ENCODE results near the gene PRR15L. TPM values are rescaled to one million over a fixed set of nuclear protein-coding genes. Genes with fewer than 3 reads are reported as not detected.

Gene PRR15L
- total and polyA plus RNA-seq, 2 of the 4 experiments (the other 2 are of a cell fraction) = not detected

- no peaks in the 10 kb centered on the region for H3K27me3 ChIP-seq (ENCODE audit: control insufficient read depth, insufficient read depth, low read length)
- BruUV-seq (replicated peaks) = no TSS peak
- POLR2A ChIA-PET (ENCODE audit: unreplicated experiment) = no interaction called here
These were observed 16.2 kb downstream of the PRR15L start, which contains the start of gene PNPO for GRCh38 chr17:47941246-47942095. PNPO (plus strand) TSS chr17:47941571; CDS start chr17:47941676, 105 bp downstream.

More at GRCh38 chr17:47941246-47942095, 16.2 kb downstream of the PRR15L start, which contains the start of gene PNPO:
- H4K20me1 ChIP-seq (ENCODE audit: insufficient read depth, low read length) = no peaks in the 10 kb centered on the region
- H3K9ac ChIP-seq (ENCODE audit: low read depth, low read length) = peak within 1 kb of the TSS; percentile 42
- peak within 1 kb of the TSS; percentile 64 for H4K91ac ChIP-seq (ENCODE audit: insufficient read depth, low read depth, low read length)
- peaks cover 8% of the 10 kb centered on the region; the same call in 1 of the 2 replicates for H3K9me1 ChIP-seq (ENCODE audit: insufficient read depth, low read length)
- no peak within 1 kb of the TSS for H2BK5ac ChIP-seq (ENCODE audit: low read depth, low read length, poor library complexity, severe bottlenecking)
- peaks cover 2% of the 10 kb centered on the region; the same call in 1 of the 2 replicates for H3K4me1 ChIP-seq (ENCODE audit: control insufficient read depth, insufficient read depth, low read length)
- DNase-seq (peak; percentile 97), ATAC-seq (ENCODE audit: low read depth) (peak; percentile 100)
- intact Hi-C loops (cut with micrococcal nuclease) = loop anchor here (1.0 kb wide), 1 partner anchor 45 kb away; the partner anchor contains the start of gene SP2
- peak within 1 kb of the TSS; percentile 89 for H2AK5ac ChIP-seq (ENCODE audit: low read depth, low read length)
- peak within 1 kb of the TSS; percentile 88 for H2AK9ac ChIP-seq (replicated peaks; ENCODE audit: low read depth, low read length, poor library complexity)
- TF ChIP-seq SMC3 (IDR thresholded peaks at IDR 0.05; ENCODE audit: low read depth, low read length) (no peak), FOS (IDR thresholded peaks at IDR 0.05; ENCODE audit: low read depth, low read length) (peak; percentile 19; the same call in 1 of the 2 replicates), RFX5 (IDR thresholded peaks at IDR 0.05; ENCODE audit: low read depth, low read length) (peak; percentile 36; the same call in 1 of the 2 replicates), BHLHE40 (IDR thresholded peaks at IDR 0.05; ENCODE audit: low read depth, low read length) (peak; percentile 84), USF2 (IDR thresholded peaks at IDR 0.05; ENCODE audit: low read depth, low read length) (peak; percentile 77), MXI1 (IDR thresholded peaks at IDR 0.05; ENCODE audit: borderline replicate concordance, low read depth, low read length) (peak; percentile 90; the same call in 1 of the 2 replicates), RCOR1 (IDR thresholded peaks at IDR 0.05; ENCODE audit: insufficient replicate concordance, low read length) (no peak)
- peak within 1 kb of the TSS; percentile 76 for H3K4ac ChIP-seq (ENCODE audit: low read depth, low read length)
- peaks cover 2% of the 10 kb centered on the region for H3K36me3 ChIP-seq (ENCODE audit: control insufficient read depth, insufficient read depth, low read length)
- no peaks in the 10 kb centered on the region for H3K9me3 ChIP-seq (ENCODE audit: control insufficient read depth, insufficient read depth, low read length)
- peak within 1 kb of the TSS; percentile 48; the same call in 1 of the 2 replicates for H3K23ac ChIP-seq (ENCODE audit: low read depth, low read length)
- peak within 1 kb of the TSS; percentile 95 to 97 for H4K8ac ChIP-seq (ENCODE audit: low read depth in 2 of 2, low read length in 2 of 2)
- no peak within 1 kb of the TSS for H3K18ac ChIP-seq (ENCODE audit: low read depth, low read length)
- peak within 1 kb of the TSS; percentile 82 for H4K5ac ChIP-seq (ENCODE audit: low read depth, low read length)
- H3K14ac ChIP-seq (replicated peaks; ENCODE audit: low read depth, low read length) = peak within 1 kb of the TSS; percentile 80
- H2BK20ac ChIP-seq (ENCODE audit: low read depth, low read length) = no peak within 1 kb of the TSS
- H3K4me3 ChIP-seq (ENCODE audit: insufficient read depth, low read depth, low read length) = peak within 1 kb of the TSS; percentile 70
- peak within 1 kb of the TSS; percentile 41; the same call in 2 of the 3 replicates for H2BK15ac ChIP-seq (ENCODE audit: low read depth, low read length)
- 1% methylated on average over 18 of the region's 50 CpGs; no CpG with 5 or more reads in 1 of the 2 experiments for WGBS, 2 experiments (ENCODE audit: extremely low coverage in 2 of 2, insufficient read length in 1 of 2)
- H3K27ac ChIP-seq (ENCODE audit: insufficient read depth, low read length) = peak within 1 kb of the TSS; percentile 39; the same call in 1 of the 2 replicates
- peak within 1 kb of the TSS; percentile 93 for H2AFZ ChIP-seq (replicated peaks; ENCODE audit: low read length, poor library complexity)
- H3K56ac ChIP-seq (ENCODE audit: extremely low read depth, insufficient read depth, low read length) = peak within 1 kb of the TSS; percentile 8; the same call in 1 of the 2 replicates
- H3K79me1 ChIP-seq (ENCODE audit: low read depth in 1 of 2, low read length in 2 of 2) = peaks cover 8 to 22% of the 10 kb centered on the region in 2 experiments
- CTCF ChIA-PET = interaction anchor here (0.6 to 1.6 kb wide), 6 partner anchors 19 to 69 kb away, joined by 3 to 4 read pairs (median 3); partner anchors contain the start of gene CDK5RAP3
- H2BK120ac ChIP-seq (ENCODE audit: low read depth, low read length) = peak within 1 kb of the TSS; percentile 49; the same call in 1 of the 2 replicates
- H3K4me2 ChIP-seq (ENCODE audit: low read depth, low read length) = peak within 1 kb of the TSS; percentile 84
- in situ Hi-C loops (cut with MboI; ENCODE audit: low sequenced_read_pairs) = no loop called here
- dilution Hi-C loops (cut with HindIII; ENCODE audit: low sequenced_read_pairs, unreplicated experiment) = no loop called here
